ENCODE data around the gene ST8SIA6.

GRCh38 chr10:17428351-17429097 is 25.9 kb downstream of the ST8SIA6 start:
- TF ChIP-seq CTCF (IDR thresholded peaks at IDR 0.05; ENCODE audit: insufficient read depth, low read length, poor library complexity, severe bottlenecking): no peak
- no peak for TF ChIP-seq EZH2phosphoT487 (conservative IDR thresholded peaks at IDR 0.05; ENCODE audit: low read length)

All from SU-DHL-6 (cell line).